Spleen (tissue), 11 donors: ENCODE results near the gene RIMBP3C. TPM values are rescaled to one million over a fixed set of nuclear protein-coding genes. Genes with fewer than 3 reads are reported as not detected.

Experiments used
- DNase-seq: peaks from one replicate; pipeline ENCODE4 v3.0.0-alpha.2; 2020
- H3K27ac ChIP-seq, 8 donors: fragments of 200-600 bp; sonication (generic) in 7 of 8; 1 replicate in 4 of 8; 2 replicates in 4 of 8; pipeline versions ENCODE4 v1.5.0 to v1.8.0; 2016 to 2021; ENCODE audit warnings: inconsistent platforms in 4 of 8, mild to moderate bottlenecking in 4 of 8, moderate library complexity in 1 of 8
- H3K27me3 ChIP-seq, 7 donors: fragments of 200-600 bp; sonication (generic) in 6 of 7; replicated peaks in 1 of 7; 1 replicate in 4 of 7; 2 replicates in 3 of 7; pipeline versions ENCODE4 v1.5.0 to v1.8.0; 2016 to 2021; ENCODE audit warnings: inconsistent platforms in 3 of 7, mild to moderate bottlenecking in 1 of 7
- H3K36me3 ChIP-seq, 6 donors: fragments of 200-600 bp; sonication (generic) in 5 of 6; 1 replicate in 4 of 6; 2 replicates in 2 of 6; pipeline versions ENCODE4 v1.5.0 to v1.8.0; 2016 to 2021; ENCODE audit warnings: inconsistent platforms in 2 of 6
- H3K4me1 ChIP-seq, 6 donors: fragments of 200-600 bp; sonication (generic) in 5 of 6; 1 replicate in 3 of 6; 2 replicates in 3 of 6; pipeline versions ENCODE4 v1.5.0 to v1.8.0; 2016 to 2021; ENCODE audit warnings: inconsistent platforms in 3 of 6
- H3K4me3 ChIP-seq, 8 donors: fragments of 200-600 bp; sonication (generic) in 7 of 8; 1 replicate in 4 of 8; 2 replicates in 4 of 8; pipeline versions ENCODE4 v1.5.0 to v1.8.0; 2016 to 2021; ENCODE audit warnings: inconsistent platforms in 4 of 8, mild to moderate bottlenecking in 4 of 8, moderate library complexity in 2 of 8
- H3K9me3 ChIP-seq, 8 donors: fragments of 200-600 bp; sonication (generic) in 7 of 8; 1 replicate in 4 of 8; 2 replicates in 4 of 8; pipeline versions ENCODE4 v1.5.0 to v1.8.0; 2016 to 2021; ENCODE audit warnings: inconsistent platforms in 4 of 8
- CTCF ChIP-seq, 11 experiments: fragments of 200-600 bp in 7 of 11; fragments of 450-650 bp in 4 of 11; sonication (generic) in 4 of 11; IDR thresholded peaks in 8 of 11; conservative IDR thresholded peaks in 3 of 11; 1 replicate in 7 of 11; 2 replicates in 4 of 11; pipeline versions ENCODE4 v1.4.0 to v1.8.0; 2016 to 2021; ENCODE audit warnings: antibody characterized with exemption in 11 of 11, inconsistent platforms in 4 of 11, mild to moderate bottlenecking in 1 of 11
- POLR2A ChIP-seq, 3 donors: fragments of 450-650 bp; IDR thresholded peaks; one replicate each; pipeline ENCODE4 v1.5.1; 2017; ENCODE audit warnings: antibody characterized with exemption in 3 of 3, mild to moderate bottlenecking in 1 of 3
- POLR2AphosphoS5 ChIP-seq, 3 donors: sonication (generic); formaldehyde crosslinking; IDR thresholded peaks; one replicate each; pipeline ENCODE4 v1.5.1; 2017; ENCODE audit warnings: antibody characterized with exemption in 3 of 3
- WGBS, 5 donors: extraction: QIAGEN DNeasy Blood & Tissue Kit in 3 of 5; methylation state at CpG; one replicate each; pipeline versions ENCODE4 v1.1.5 to v1.1.7; 2013 to 2018; 5-methylcytosine and 5-hydroxymethylcytosine counted together
- intact Hi-C: fragments of 100-400 bp; cut with DNase I; formaldehyde crosslinking; loops from one replicate; pipeline ENCODE4 v1.15.0; 2023; ENCODE audit warnings: low total_unique reads
- polyA plus RNA-seq, 3 donors: library from polyadenylated mRNA; stranded (reverse); fragments of 200-250 nt; gene quantifications; one replicate each; pipeline ENCODE4 v1.2.1, GENCODE V29; 2013
- total RNA-seq, 7 donors: library from RNA; depleted of rRNA in 3 of 7; stranded (reverse); fragments of >200 nt in 3 of 7; fragmentation: NEBNext Ultra II Directional in 4 of 7; extraction: Animal tissue kit (Norgen Biotek cat#: 25700) in 4 of 7; gene quantifications; one replicate each; pipeline versions ENCODE4 v1.1.0 to v1.2.1, GENCODE V29; 2016 to 2021
- donor health status: healthy with polysubstance abuse.
- donor health status: DM: no; HTN: no; CAD: no; lungs with moderate emphysema.
- donor health status: DM: no; HTN: no; CAD: no.
- donor health status: Bipolar disorder and iron deficiency.
- donor health status: healthy.
- donor health status: DM: no; HTN: no; CAD: no.
- donor health status: DM: yes; HTN: yes; CAD: no.

RIMBP3C gene
- total and polyA plus RNA-seq, 10 donors: 0.03 to 2.0 (median 0.50) TPM; not detected in 2

- Histone ChIP-seq H3K27ac (no peak overlapping the region), H3K9me3 (no peaks in the 10 kb centered on the region), H3K4me1 (peaks cover 46 to 100% (median 95%) of the 10 kb centered on the region in 6 donors), H3K36me3 (peaks cover 0 to 24% (median 0%) of the 10 kb centered on the region in 6 donors), H3K27me3 (no peaks in the 10 kb centered on the region), H3K4me3 (no peak overlapping the region)
- intact Hi-C loops: no loop called here
- WGBS, 5 donors: 61 to 88% (median 83%) methylated on average over 5 of the region's 5 CpGs
- TF ChIP-seq POLR2AphosphoS5 (IDR thresholded peaks at IDR 0.05): no peak
- no peak for TF ChIP-seq CTCF (IDR thresholded peaks at IDR 0.05 in 8 of 11, conservative IDR thresholded peaks at IDR 0.05 in 3 of 11)
- DNase-seq: no peak
Measured at GRCh38 chr22:21573750-21574494, 22.7 kb upstream of the RIMBP3C start.

- no peak for DNase-seq
- no peaks in the 10 kb centered on the region for H3K27me3 ChIP-seq
- intact Hi-C loops: no loop called here
- no peaks in the 10 kb centered on the region for H3K9me3 ChIP-seq
- peaks cover 0 to 24% (median 0%) of the 10 kb centered on the region in 6 donors for H3K36me3 ChIP-seq
- no peak overlapping the region for H3K4me3 ChIP-seq
- no peak overlapping the region for H3K27ac ChIP-seq
- 62 to 84% (median 74%) methylated on average over 6 of the region's 6 CpGs for WGBS, 5 donors
- peaks cover 51 to 100% (median 95%) of the 10 kb centered on the region in 6 donors for H3K4me1 ChIP-seq
- TF ChIP-seq CTCF (IDR thresholded peaks at IDR 0.05 in 8 of 11, conservative IDR thresholded peaks at IDR 0.05 in 3 of 11) (no peak), POLR2A (IDR thresholded peaks at IDR 0.05) (no peak)
Measured at GRCh38 chr22:21573293-21573734, 22.1 kb upstream of the RIMBP3C start.

GRCh38 chr22:21571679-21572078 is 20.4 kb upstream of the RIMBP3C start:
- DNase-seq: no peak
- Histone ChIP-seq H3K4me3 (peak overlapping the region in 1 of 8 donors; percentile 34), H3K27me3 (no peaks in the 10 kb centered on the region), H3K36me3 (peaks cover 0 to 15% (median 0%) of the 10 kb centered on the region in 6 donors), H3K9me3 (no peaks in the 10 kb centered on the region), H3K4me1 (peaks cover 51 to 95% (median 85%) of the 10 kb centered on the region in 6 donors), H3K27ac (peak overlapping the region in 5 of 8 donors; percentile 45 to 94 (median 92))
- no peak for TF ChIP-seq POLR2A (IDR thresholded peaks at IDR 0.05)
- TF ChIP-seq CTCF (IDR thresholded peaks at IDR 0.05 in 8 of 11, conservative IDR thresholded peaks at IDR 0.05 in 3 of 11): no peak
- no peak for TF ChIP-seq POLR2AphosphoS5 (IDR thresholded peaks at IDR 0.05)
- intact Hi-C loops: no loop called here
- WGBS, 5 donors: 80 to 89% (median 84%) methylated on average over 4 of the region's 4 CpGs

- Histone ChIP-seq H3K4me1 (peaks cover 49 to 82% (median 74%) of the 10 kb centered on the region in 6 donors), H3K36me3 (peaks cover 0 to 15% (median 0%) of the 10 kb centered on the region in 6 donors), H3K27me3 (no peaks in the 10 kb centered on the region), H3K27ac (peak overlapping the region in 7 of 8 donors; percentile 16 to 94 (median 92)), H3K4me3 (peak overlapping the region in 1 of 8 donors; percentile 99), H3K9me3 (no peaks in the 10 kb centered on the region)
- 44 to 68% (median 44%) methylated on average over 4 of the region's 4 CpGs for WGBS, 5 donors
- no peak for DNase-seq
- intact Hi-C loops: no loop called here
- TF ChIP-seq POLR2A (IDR thresholded peaks at IDR 0.05): no peak
- no peak for TF ChIP-seq POLR2AphosphoS5 (IDR thresholded peaks at IDR 0.05)
- no peak for TF ChIP-seq CTCF (IDR thresholded peaks at IDR 0.05 in 8 of 11, conservative IDR thresholded peaks at IDR 0.05 in 3 of 11)
Measured at GRCh38 chr22:21570398-21570797, 19.1 kb upstream of the RIMBP3C start.
